Mesenchymal stem cell (in vitro differentiated cells and primary cell): Measurements from ENCODE around the gene MRPL18.

Source experiments
- DNase-seq: peaks from one replicate; pipeline ENCODE4 v3.0.0-alpha.2; 2013
- H2AFZ ChIP-seq: one replicate; pipeline ENCODE4 v1.6.1; 2013; ENCODE audit warnings: low read depth, mild to moderate bottlenecking, control low read depth, inconsistent platforms, low read length, moderate library complexity
- H2AK5ac ChIP-seq: 2 replicates; pipeline ENCODE4 v1.6.1; 2013; ENCODE audit warnings: low read length, moderate library complexity, mild to moderate bottlenecking, inconsistent platforms; ENCODE audit not compliant: severe bottlenecking
- H2BK120ac ChIP-seq: one replicate; pipeline ENCODE4 v1.6.1; 2013; ENCODE audit warnings: low read depth, mild to moderate bottlenecking, inconsistent platforms, low read length, moderate library complexity
- H2BK12ac ChIP-seq, 2 experiments: one replicate each; pipeline ENCODE4 v1.6.1; 2013; ENCODE audit warnings: inconsistent platforms in 2 of 2, low read length in 2 of 2, mild to moderate bottlenecking in 2 of 2, moderate library complexity in 2 of 2, control low read depth in 1 of 2
- H2BK15ac ChIP-seq: one replicate; pipeline ENCODE4 v1.6.1; 2013; ENCODE audit warnings: mild to moderate bottlenecking, low read depth, inconsistent platforms; ENCODE audit not compliant: poor library complexity, severe bottlenecking
- H2BK5ac ChIP-seq: 2 replicates; pipeline ENCODE4 v1.6.1; 2013; ENCODE audit warnings: low read depth, mild to moderate bottlenecking, low read length, control low read depth, inconsistent platforms; ENCODE audit not compliant: poor library complexity, severe bottlenecking
- H3K14ac ChIP-seq, 2 experiments: one replicate each; pipeline ENCODE4 v1.6.1; 2013; ENCODE audit warnings: inconsistent platforms in 2 of 2, low read length in 2 of 2, control low read depth in 1 of 2, mild to moderate bottlenecking in 1 of 2, moderate library complexity in 1 of 2
- H3K18ac ChIP-seq, 2 experiments: one replicate each; pipeline ENCODE4 v1.6.1; 2013; ENCODE audit warnings: inconsistent platforms in 2 of 2, low read length in 2 of 2, control low read depth in 1 of 2, low read depth in 1 of 2, mild to moderate bottlenecking in 1 of 2
- H3K23ac ChIP-seq, 2 experiments: one replicate each; pipeline ENCODE4 v1.6.1; 2013; ENCODE audit warnings: inconsistent platforms in 2 of 2, low read length in 2 of 2, mild to moderate bottlenecking in 2 of 2, moderate library complexity in 2 of 2, control low read depth in 1 of 2
- H3K27ac ChIP-seq: 2 replicates; pipeline ENCODE4 v1.5.1; 2013; ENCODE audit warnings: mild to moderate bottlenecking, moderate library complexity, low read length, control low read depth, inconsistent platforms; ENCODE audit not compliant: poor library complexity, severe bottlenecking
- H3K27me3 ChIP-seq, 2 experiments: 2 replicates each; pipeline versions ENCODE4 v1.6.1 to v1.7.0; 2013; ENCODE audit warnings: low read length in 2 of 2, mild to moderate bottlenecking in 2 of 2, moderate library complexity in 2 of 2, control low read depth in 1 of 2, inconsistent platforms in 1 of 2; ENCODE audit not compliant: control insufficient read depth in 1 of 2, insufficient read depth in 1 of 2
- H3K36me3 ChIP-seq, 2 experiments: 2 replicates each; pipeline versions ENCODE4 v1.6.1 to v1.7.0; 2013; ENCODE audit warnings: low read length in 2 of 2, control low read depth in 1 of 2, inconsistent platforms in 1 of 2, low read depth in 1 of 2, mild to moderate bottlenecking in 1 of 2; ENCODE audit not compliant: insufficient read depth in 2 of 2, control insufficient read depth in 1 of 2
- H3K4ac ChIP-seq, 2 experiments: one replicate each; pipeline ENCODE4 v1.6.1; 2013; ENCODE audit warnings: inconsistent platforms in 2 of 2, low read length in 2 of 2, mild to moderate bottlenecking in 2 of 2, moderate library complexity in 2 of 2, control low read depth in 1 of 2, low read depth in 1 of 2
- H3K4me1 ChIP-seq: 2 replicates; pipeline ENCODE4 v1.6.1; 2013; ENCODE audit warnings: low read depth, low read length, control low read depth; ENCODE audit not compliant: control insufficient read depth, insufficient read depth
- H3K4me2 ChIP-seq: 2 replicates; pipeline ENCODE4 v1.6.1; 2013; ENCODE audit warnings: low read length, mild to moderate bottlenecking, inconsistent platforms; ENCODE audit not compliant: poor library complexity, severe bottlenecking
- H3K4me3 ChIP-seq, 2 experiments: 2 replicates each; pipeline versions ENCODE4 v1.5.1 to v1.7.0; 2013; ENCODE audit warnings: low read length in 2 of 2, mild to moderate bottlenecking in 2 of 2, control low read depth in 1 of 2, low read depth in 1 of 2; ENCODE audit not compliant: insufficient read depth in 1 of 2
- H3K79me1 ChIP-seq: replicated peaks from 2 replicates; pipeline ENCODE4 v1.6.1; 2013; ENCODE audit warnings: mild to moderate bottlenecking, control low read depth, low read length, inconsistent platforms; ENCODE audit not compliant: poor library complexity, severe bottlenecking
- H3K9ac ChIP-seq: 2 replicates; pipeline ENCODE4 v1.7.0; 2013; ENCODE audit warnings: mild to moderate bottlenecking, low read length, moderate library complexity
- H3K9me3 ChIP-seq: 2 replicates; pipeline ENCODE4 v1.7.0; 2013; ENCODE audit warnings: mild to moderate bottlenecking, low read length; ENCODE audit not compliant: control insufficient read depth
- H4K8ac ChIP-seq: one replicate; pipeline ENCODE4 v1.6.1; 2013; ENCODE audit warnings: inconsistent platforms, mild to moderate bottlenecking, low read length, moderate library complexity
- H4K91ac ChIP-seq: one replicate; pipeline ENCODE4 v1.6.1; 2013; ENCODE audit warnings: mild to moderate bottlenecking, low read length, inconsistent platforms
- WGBS: methylation state at CpG from one replicate; pipeline ENCODE4 v1.1.7; 2013; ENCODE audit warnings: mixed read lengths; 5-methylcytosine and 5-hydroxymethylcytosine counted together

MRPL18 gene

DNA sequence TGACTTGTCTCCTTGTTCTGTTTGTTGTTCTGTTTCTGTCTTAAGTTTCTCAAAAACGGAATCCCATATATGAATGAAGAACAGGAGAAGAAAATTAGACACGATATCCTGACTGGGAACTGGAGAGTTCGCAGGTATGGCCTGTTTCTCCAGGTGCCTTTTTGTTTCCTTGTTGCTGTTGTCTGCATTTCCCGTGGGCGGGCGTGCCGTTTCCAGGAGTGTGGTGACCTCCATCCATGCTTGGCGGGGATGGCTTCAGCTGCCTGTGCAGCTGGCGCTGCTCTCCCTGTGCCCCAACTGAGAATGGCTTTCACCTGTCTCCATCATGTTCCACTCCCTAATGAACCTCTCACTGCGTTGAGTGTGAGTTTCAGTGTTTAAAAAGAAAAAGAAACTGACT, 14.2 kb downstream of the MRPL18 start:
- 96% methylated on average over 9 of the region's 10 CpGs for WGBS
- peaks cover 1% of the 10 kb centered on the region for H3K4me1 ChIP-seq
- no peaks in the 10 kb centered on the region for H3K79me1 ChIP-seq
- H2BK15ac ChIP-seq, result no peak overlapping the region
- no peak overlapping the region for H4K91ac ChIP-seq
- H3K36me3 ChIP-seq, result peaks cover 5 to 11% of the 10 kb centered on the region in 2 experiments
- no peaks in the 10 kb centered on the region for H3K9me3 ChIP-seq
- no peak for DNase-seq
- no peak overlapping the region for H3K4me3 ChIP-seq
- H3K9ac ChIP-seq, result no peak overlapping the region
- no peak overlapping the region for H4K8ac ChIP-seq
- H3K27me3 ChIP-seq, result no peaks in the 10 kb centered on the region
- no peak overlapping the region for H3K14ac ChIP-seq
- no peak overlapping the region for H2BK12ac ChIP-seq
- H2BK5ac ChIP-seq, result no peak overlapping the region
- H2AK5ac ChIP-seq, result no peak overlapping the region
- no peak overlapping the region for H3K23ac ChIP-seq
- no peak overlapping the region for H2BK120ac ChIP-seq
- H3K18ac ChIP-seq, result no peak overlapping the region
- no peak overlapping the region for H2AFZ ChIP-seq
- no peak overlapping the region for H3K4ac ChIP-seq
- no peak overlapping the region for H3K4me2 ChIP-seq
- no peak overlapping the region for H3K27ac ChIP-seq

DNA sequence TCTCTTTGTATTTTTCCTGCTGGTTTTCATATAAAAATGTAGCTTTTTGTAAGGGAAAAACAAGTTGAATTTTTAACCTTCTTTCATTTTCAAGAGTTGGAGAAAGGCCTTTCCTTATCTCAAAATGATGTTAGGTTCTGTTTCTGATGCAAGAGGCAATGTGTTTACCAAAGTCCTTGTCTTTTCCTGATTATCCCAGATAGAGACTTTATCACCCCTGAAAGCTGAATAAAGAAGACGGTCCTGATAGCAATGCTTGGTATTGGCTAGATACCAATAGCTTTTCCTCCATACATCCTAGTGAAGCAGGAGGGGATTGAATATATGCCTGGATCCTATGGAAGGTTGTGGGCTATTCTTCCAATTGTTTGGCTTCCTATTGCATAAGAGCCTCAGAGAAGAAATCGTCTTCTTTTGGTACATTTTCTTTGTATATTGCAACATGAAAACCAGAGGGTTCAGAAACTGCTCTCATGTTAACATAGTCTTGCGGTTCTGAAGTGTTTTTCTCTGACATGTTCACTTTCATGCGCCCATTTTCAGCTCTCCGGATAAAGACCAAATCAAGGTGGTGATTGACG, 15.3 kb downstream of the MRPL18 start:
- Histone ChIP-seq H3K27ac (no peak overlapping the region), H3K9me3 (no peaks in the 10 kb centered on the region), H2BK12ac (no peak overlapping the region), H3K27me3 (no peaks in the 10 kb centered on the region), H2BK15ac (no peak overlapping the region), H2BK120ac (no peak overlapping the region), H3K9ac (no peak overlapping the region), H3K18ac (no peak overlapping the region), H3K4me2 (no peak overlapping the region), H3K14ac (no peak overlapping the region), H3K4me1 (peaks cover 1% of the 10 kb centered on the region), H4K91ac (no peak overlapping the region), H2AFZ (no peak overlapping the region), H3K79me1 (no peaks in the 10 kb centered on the region), H4K8ac (no peak overlapping the region), H3K36me3 (peaks cover 0 to under 1% of the 10 kb centered on the region in 2 experiments), H2AK5ac (no peak overlapping the region), H3K23ac (no peak overlapping the region), H3K4ac (no peak overlapping the region), H2BK5ac (no peak overlapping the region), H3K4me3 (no peak overlapping the region)
- no peak for DNase-seq
- WGBS, result 97% methylated on average over 5 of the region's 6 CpGs

DNA sequence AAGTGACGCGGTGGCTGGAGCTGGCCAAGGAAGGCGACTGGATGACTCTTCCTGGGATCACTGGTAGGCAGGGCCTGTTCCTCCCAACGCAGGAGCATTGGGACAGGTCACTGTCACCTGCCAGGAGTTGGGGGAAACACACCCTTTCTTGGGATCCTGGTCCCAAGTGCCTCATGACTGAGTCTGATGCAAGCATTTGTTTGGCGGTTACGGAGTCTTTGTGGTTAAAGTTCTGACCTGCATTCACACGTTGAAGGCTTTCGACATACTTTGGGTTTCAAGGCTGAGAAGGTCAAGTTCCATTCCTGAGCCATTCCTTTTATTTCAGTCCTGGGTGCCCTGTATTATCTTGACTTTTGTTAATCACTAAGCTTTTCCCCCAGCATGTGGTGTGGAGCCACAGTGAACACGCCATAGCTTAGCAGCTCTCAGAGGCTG, 15.8 kb downstream of the MRPL18 start:
- Histone ChIP-seq H3K4me3 (no peak overlapping the region), H3K4me1 (peaks cover 1% of the 10 kb centered on the region), H2BK15ac (no peak overlapping the region), H3K27me3 (no peaks in the 10 kb centered on the region), H3K4me2 (no peak overlapping the region), H3K27ac (no peak overlapping the region), H3K4ac (no peak overlapping the region), H4K91ac (no peak overlapping the region), H3K9me3 (no peaks in the 10 kb centered on the region), H3K18ac (no peak overlapping the region), H4K8ac (no peak overlapping the region), H2BK12ac (no peak overlapping the region), H2BK5ac (no peak overlapping the region), H3K23ac (no peak overlapping the region), H2BK120ac (no peak overlapping the region), H2AFZ (no peak overlapping the region), H3K36me3 (no peaks in the 10 kb centered on the region), H2AK5ac (no peak overlapping the region), H3K14ac (no peak overlapping the region), H3K79me1 (no peaks in the 10 kb centered on the region), H3K9ac (no peak overlapping the region)
- WGBS, result 94% methylated on average over 9 of the region's 9 CpGs
- DNase-seq, result no peak

DNA sequence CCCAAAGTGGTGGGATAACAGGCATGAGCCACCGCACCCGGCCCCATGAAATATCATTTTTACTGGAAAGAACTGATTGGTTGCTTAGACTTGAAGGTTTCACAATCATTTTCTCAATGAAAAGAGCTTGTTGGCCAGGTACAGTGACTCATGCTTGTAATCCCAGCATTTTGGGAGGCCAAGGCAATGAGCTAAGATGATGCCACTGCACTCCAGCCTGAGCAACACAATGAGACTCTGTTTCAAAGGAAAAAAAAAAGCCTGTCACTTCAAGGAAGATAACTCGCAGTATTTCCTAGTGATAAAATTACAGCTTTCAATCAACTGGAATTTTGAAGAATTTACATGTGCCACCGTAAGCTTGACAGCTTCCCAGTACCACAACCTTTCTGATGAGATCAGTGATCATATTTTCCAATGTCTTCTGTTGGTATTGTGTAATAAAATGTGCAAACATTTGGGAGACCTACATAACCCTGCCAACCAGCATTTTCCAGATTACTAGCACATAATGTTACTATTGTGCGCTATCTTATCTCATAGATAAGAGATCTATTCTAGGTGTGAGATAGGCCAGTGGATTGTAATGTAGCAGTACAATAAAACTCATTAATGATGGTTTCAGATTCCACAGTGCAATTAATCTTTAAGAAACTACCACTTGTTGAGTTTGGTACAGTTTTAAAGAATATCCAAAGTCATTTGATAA, 17.0 kb downstream of the MRPL18 start:
- H3K9me3 ChIP-seq, result no peaks in the 10 kb centered on the region

More for the DNA sequence above, 17.0 kb downstream of the MRPL18 start:
- Histone ChIP-seq H3K36me3 (no peaks in the 10 kb centered on the region), H2AK5ac (no peak overlapping the region), H4K8ac (no peak overlapping the region), H3K27ac (no peak overlapping the region), H3K27me3 (no peaks in the 10 kb centered on the region), H3K18ac (no peak overlapping the region), H3K9ac (no peak overlapping the region), H2BK5ac (no peak overlapping the region), H3K79me1 (no peaks in the 10 kb centered on the region), H2BK120ac (no peak overlapping the region), H3K14ac (no peak overlapping the region), H2BK15ac (no peak overlapping the region), H2AFZ (no peak overlapping the region), H3K4me2 (no peak overlapping the region), H4K91ac (no peak overlapping the region), H3K4me3 (no peak overlapping the region), H3K23ac (no peak overlapping the region), H3K4me1 (peaks cover 1% of the 10 kb centered on the region), H3K4ac (no peak overlapping the region), H2BK12ac (no peak overlapping the region)
- 97% methylated on average over 2 of the region's 5 CpGs for WGBS
- no peak for DNase-seq
